ENCODE results near the gene FRAS1. TPM values are rescaled to one million over a fixed set of nuclear protein-coding genes. Genes with fewer than 3 reads are reported as not detected.

The FRAS1 gene
- total and polyA plus RNA-seq, 9 of the 15 experiments (the other 6 are each of a cell fraction or from before 2014, with no cell fraction given), result under 0.01 to 0.11 (median 0.04) TPM; not detected in 2

- Histone ChIP-seq H3K9me1 (ENCODE audit: control insufficient read depth, insufficient read depth, low read length) (no peaks in the 10 kb centered on the region), H2AFZ (ENCODE audit: low read depth, low read length) (no peak overlapping the region), H3K79me2 (ENCODE audit: control insufficient read depth, insufficient read depth, low read length) (no peaks in the 10 kb centered on the region), H3K36me3 (ENCODE audit: control insufficient read depth, insufficient read depth, low read length) (no peaks in the 10 kb centered on the region), H4K20me1 (replicated peaks; ENCODE audit: control insufficient read depth, insufficient read depth, low read length) (no peaks in the 10 kb centered on the region), H3K4me2 (ENCODE audit: insufficient read depth, low read length) (no peak overlapping the region), H3K27ac (ENCODE audit: extremely low read depth, low read depth, low read length) (no peak overlapping the region), H3K4me3 (no peak overlapping the region), H3K9me3 (replicated peaks; ENCODE audit: control insufficient read depth, insufficient read depth, low read depth, low read length) (no peaks in the 10 kb centered on the region), H3K27me3 (ENCODE audit: control insufficient read depth in 2 of 2, insufficient read depth in 2 of 2, low read length in 2 of 2) (peaks cover 0 to 1% of the 10 kb centered on the region in 2 experiments; a peak in 1 of 5 replicates), H3K4me1 (replicated peaks in 1 of 2; ENCODE audit: control insufficient read depth in 2 of 2, insufficient read depth in 2 of 2, low read length in 2 of 2) (no peaks in the 10 kb centered on the region), H3K9ac (ENCODE audit: insufficient read depth in 1 of 2, low read depth in 2 of 2, low read length in 2 of 2) (no peak overlapping the region)
- no peak for ATAC-seq
- no peak for DNase-seq (ENCODE audit: extremely low read depth in 1 of 4, low spot score in 3 of 4)
- intact Hi-C loops (cut with micrococcal nuclease), result no loop called here
- in situ Hi-C loops (cut with MboI), result no loop called here
- FAIRE-seq, result no peak
- TF ChIP-seq SREBF2 (CRISPR knock-in tag; IDR thresholded peaks at IDR 0.05), result no peak
- TF ChIP-seq MCM3 (IDR thresholded peaks at IDR 0.05), result no peak
- TF ChIP-seq CBX1 (IDR thresholded peaks at IDR 0.05; ENCODE audit: low read depth), result no peak
- no peak for TF ChIP-seq BCL6 (CRISPR knock-in tag; IDR thresholded peaks at IDR 0.05)
- no peak for TF ChIP-seq PHF21A (IDR thresholded peaks at IDR 0.05; ENCODE audit: borderline replicate concordance, low read depth)
- no peak for TF ChIP-seq CBX8 (IDR thresholded peaks at IDR 0.05; ENCODE audit: borderline replicate concordance, extremely low read depth, low read depth, low read length, poor library complexity, severe bottlenecking)
- TF ChIP-seq MBD2 (IDR thresholded peaks at IDR 0.05; ENCODE audit: borderline replicate concordance, low read depth), result no peak
- TF ChIP-seq RCOR1 (IDR thresholded peaks at IDR 0.05; ENCODE audit: borderline replicate concordance in 1 of 2, low read depth in 2 of 2, low read length in 2 of 2), result no peak
- TF ChIP-seq ZNF766 (CRISPR knock-in tag; conservative IDR thresholded peaks at IDR 0.05), result no peak
- no peak for TF ChIP-seq FOS (IDR thresholded peaks at IDR 0.05; ENCODE audit: extremely low read depth, insufficient read length)
- no peak for TF ChIP-seq ZNF639 (CRISPR knock-in tag; conservative IDR thresholded peaks at IDR 0.05 in 1 of 2, IDR thresholded peaks at IDR 0.05 in 1 of 2)
- TF ChIP-seq ZFPM2 (CRISPR knock-in tag; IDR thresholded peaks at IDR 0.05), result no peak
- TF ChIP-seq CHD4 (IDR thresholded peaks at IDR 0.05; ENCODE audit: insufficient read depth, insufficient replicate concordance, low read depth, low read length, poor library complexity, severe bottlenecking), result no peak
- no peak for TF ChIP-seq OTX1 (CRISPR knock-in tag; IDR thresholded peaks at IDR 0.05)
- TF ChIP-seq HNRNPLL (IDR thresholded peaks at IDR 0.05; ENCODE audit: low read depth, low read length, poor library complexity, severe bottlenecking), result no peak
- no peak for TF ChIP-seq SLC30A9 (CRISPR knock-in tag; IDR thresholded peaks at IDR 0.05)
- no peak for TF ChIP-seq BDP1 (IDR thresholded peaks at IDR 0.05; ENCODE audit: insufficient read depth, insufficient read length)
- no peak for TF ChIP-seq NR4A1 (CRISPR knock-in tag; IDR thresholded peaks at IDR 0.05)
- TF ChIP-seq NR4A1 (tag; IDR thresholded peaks at IDR 0.05), result no peak
- WGBS (ENCODE audit: insufficient coverage, low coverage, missing lambda C conversion rate), result 0% methylated on average over 3 of the region's 3 CpGs
- POLR2A ChIA-PET, result interaction anchor here (0.6 kb wide), 1 partner anchor 14 kb away, joined by 3 read pairs; no protein-coding TSS in a partner anchor
- BruUV-seq (replicated peaks), result no TSS peak
- CTCF ChIA-PET (ENCODE audit: low intra/inter-chr PET ratio), result no interaction called here
These were observed 17.6 kb downstream of the FRAS1 start for GRCh38 chr4:78074759-78075158.
